Psoas muscle (tissue), 8 donors: ENCODE data around the gene ALDH1L2. TPM values are rescaled to one million over a fixed set of nuclear protein-coding genes. Genes with fewer than 3 reads are reported as not detected.
A peak's percentile ranks its signal among the peaks of the same experiment; 100 is the strongest.
"Not testable (repeated sequence)": the region's sequence is repeated elsewhere in the genome, so short reads cannot be mapped to it uniquely, and the experiment has no call there.

Source experiments
- ATAC-seq, 4 donors: fragments of 200-7000 bp; cut with Tn5 transposase; one replicate each; pipeline ENCODE4 v1.9.1; 2020; ENCODE audit warnings: moderate library complexity in 3 of 4, mild to moderate bottlenecking in 2 of 4
- DNase-seq, 2 donors: peaks; one replicate each; pipeline ENCODE4 v3.0.0-alpha.2; 2020
- H3K27ac ChIP-seq: fragments of 200-600 bp; one replicate; pipeline ENCODE4 v1.8.0; 2022
- H3K27me3 ChIP-seq, 3 donors: fragments of 200-600 bp in 1 of 3; one replicate each; pipeline versions ENCODE4 v1.6.1 to v1.8.0; 2013 to 2022; ENCODE audit warnings: low read length in 2 of 3, mild to moderate bottlenecking in 2 of 3, moderate library complexity in 1 of 3; ENCODE audit not compliant: insufficient read depth in 3 of 3
- H3K36me3 ChIP-seq, 2 donors: fragments of 200-600 bp in 1 of 2; one replicate each; pipeline versions ENCODE4 v1.6.1 to v1.8.0; 2013 to 2022; ENCODE audit warnings: low read depth in 1 of 2, mild to moderate bottlenecking in 1 of 2, moderate library complexity in 1 of 2; ENCODE audit not compliant: insufficient read depth in 1 of 2
- H3K4me1 ChIP-seq: fragments of 200-600 bp; one replicate; pipeline ENCODE4 v1.8.0; 2022
- H3K4me3 ChIP-seq: fragments of 200-600 bp; one replicate; pipeline ENCODE4 v1.8.0; 2022; ENCODE audit warnings: mild to moderate bottlenecking
- H3K9me3 ChIP-seq: fragments of 200-600 bp; one replicate; pipeline ENCODE4 v1.8.0; 2022
- WGBS, 3 donors: extraction: QIAGEN DNeasy Blood & Tissue Kit; methylation state at CpG; one replicate each; pipeline versions ENCODE4 v1.1.6 to v1.1.7; 2013; 5-methylcytosine and 5-hydroxymethylcytosine counted together
- intact Hi-C, 2 donors: fragments of 100-400 bp; cut with DNase I; formaldehyde crosslinking; loops; one replicate each; pipeline versions ENCODE4 v1.11.0 to v1.14.2; 2022
- polyA plus RNA-seq, 3 donors: library from polyadenylated mRNA; stranded (reverse); fragments of 200-250 nt; gene quantifications; one replicate each; pipeline ENCODE4 v1.2.3, GENCODE V29; 2013
- total RNA-seq, 4 donors: library from RNA; stranded (reverse); fragmentation: NEBNext Ultra II Directional in 2 of 4; extraction: Animal tissue kit (Norgen Biotek cat#: 25700) in 2 of 4; gene quantifications; one replicate each; pipeline versions ENCODE4 v1.2.1 to v1.2.4, GENCODE V29; 2021 to 2023
- TF ChIP-seq, protein P1 (sequence below): fragments of 200-600 bp; IDR thresholded peaks from one replicate; pipeline ENCODE4 v1.8.0; 2022; ENCODE audit warnings: antibody characterized with exemption
- donor health status: healthy with polysubstance abuse.
- donor health status: DM: no; HTN: no; CAD: no; lungs with moderate emphysema.
- donor health status: Bipolar disorder and iron deficiency.
- donor health status: healthy.
- donor health status: DM: yes; HTN: yes; CAD: no.
- donor health status: DM: no; HTN: no; CAD: no.
- donor health status: DM: no; HTN: no; CAD: no.
- donor health status: DM: yes; HTN: yes; CAD: no.

ALDH1L2 gene
- total and polyA plus RNA-seq, 7 donors = 0.14 to 3.1 (median 0.93) TPM

DNA sequence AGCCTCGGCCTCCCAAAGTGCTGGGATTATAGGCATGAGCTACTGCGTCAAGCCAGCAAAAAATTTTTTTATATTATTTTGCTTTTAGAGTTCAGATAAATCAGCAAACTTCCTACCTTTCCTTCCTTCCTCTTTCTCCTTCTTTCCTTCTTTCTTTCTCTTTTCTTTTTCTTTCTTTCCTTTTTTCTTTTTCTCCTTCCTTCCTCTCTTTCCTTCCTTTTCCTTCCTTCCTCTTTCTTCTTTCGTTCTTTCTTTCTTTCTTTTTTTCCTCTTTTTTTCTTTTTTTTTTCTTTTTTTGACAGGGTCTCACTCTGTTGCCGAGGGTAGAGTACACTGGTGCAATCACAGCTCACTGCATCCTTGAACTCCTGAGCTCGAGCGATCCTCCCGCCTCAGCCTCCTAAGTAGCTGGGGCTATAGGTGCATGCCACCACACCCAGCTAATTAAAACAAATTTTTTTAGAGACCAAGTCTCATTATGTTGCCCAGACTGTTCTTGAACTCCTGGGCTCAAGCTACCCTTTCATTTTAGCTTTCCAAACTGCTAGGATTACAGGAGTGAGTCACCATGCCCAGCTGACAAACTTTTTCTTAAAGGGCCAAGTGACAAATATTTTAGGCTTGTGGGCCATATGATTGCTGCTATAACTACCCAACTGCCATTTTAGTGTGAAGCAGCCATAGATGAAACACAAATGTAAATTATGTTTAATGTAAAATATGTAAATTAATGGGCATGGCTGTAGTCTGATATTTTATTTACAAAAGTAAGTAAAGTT, 16.1 kb upstream of the ALDH1L2 start:
- Histone ChIP-seq H3K4me3 (no peak overlapping the region), H3K36me3 (no peaks in the 10 kb centered on the region), H3K4me1 (no peaks in the 10 kb centered on the region), H3K9me3 (no peaks in the 10 kb centered on the region), H3K27me3 (peaks cover 0 to 2% (median 0%) of the 10 kb centered on the region in 3 donors), H3K27ac (no peak overlapping the region)
- ATAC-seq (peak in 2 of 4 donors; percentile 48 to 54), DNase-seq (no peak)
- intact Hi-C loops = no loop called here
- TF ChIP-seq, protein P1, sequence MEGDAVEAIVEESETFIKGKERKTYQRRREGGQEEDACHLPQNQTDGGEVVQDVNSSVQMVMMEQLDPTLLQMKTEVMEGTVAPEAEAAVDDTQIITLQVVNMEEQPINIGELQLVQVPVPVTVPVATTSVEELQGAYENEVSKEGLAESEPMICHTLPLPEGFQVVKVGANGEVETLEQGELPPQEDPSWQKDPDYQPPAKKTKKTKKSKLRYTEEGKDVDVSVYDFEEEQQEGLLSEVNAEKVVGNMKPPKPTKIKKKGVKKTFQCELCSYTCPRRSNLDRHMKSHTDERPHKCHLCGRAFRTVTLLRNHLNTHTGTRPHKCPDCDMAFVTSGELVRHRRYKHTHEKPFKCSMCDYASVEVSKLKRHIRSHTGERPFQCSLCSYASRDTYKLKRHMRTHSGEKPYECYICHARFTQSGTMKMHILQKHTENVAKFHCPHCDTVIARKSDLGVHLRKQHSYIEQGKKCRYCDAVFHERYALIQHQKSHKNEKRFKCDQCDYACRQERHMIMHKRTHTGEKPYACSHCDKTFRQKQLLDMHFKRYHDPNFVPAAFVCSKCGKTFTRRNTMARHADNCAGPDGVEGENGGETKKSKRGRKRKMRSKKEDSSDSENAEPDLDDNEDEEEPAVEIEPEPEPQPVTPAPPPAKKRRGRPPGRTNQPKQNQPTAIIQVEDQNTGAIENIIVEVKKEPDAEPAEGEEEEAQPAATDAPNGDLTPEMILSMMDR = no peak
- WGBS, 3 donors = 81 to 84% (median 84%) methylated on average over 7 of the region's 7 CpGs

DNA sequence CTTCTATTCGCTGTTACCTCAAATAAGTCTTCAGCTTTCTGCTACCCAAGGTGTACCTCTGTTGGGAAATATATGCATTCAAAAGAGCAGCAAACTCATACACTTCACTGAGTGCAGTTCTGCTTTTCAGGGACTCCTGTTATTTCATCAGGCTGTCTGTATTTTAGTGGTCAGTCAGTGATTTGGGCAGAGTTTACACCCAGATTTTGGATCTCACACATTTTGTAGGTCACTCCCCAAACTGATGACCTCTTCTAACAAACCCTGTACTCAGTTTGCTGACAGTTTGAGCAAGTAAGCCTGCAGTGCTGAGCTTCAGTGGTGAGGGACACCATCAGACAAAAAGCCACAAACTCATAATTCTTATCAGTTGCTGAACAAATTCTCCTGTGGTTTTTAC, 15.1 kb upstream of the ALDH1L2 start:
- TF ChIP-seq, protein P1 = no peak
- Histone ChIP-seq H3K27ac (no peak overlapping the region), H3K36me3 (no peaks in the 10 kb centered on the region), H3K9me3 (peaks cover 6% of the 10 kb centered on the region), H3K4me1 (no peaks in the 10 kb centered on the region), H3K27me3 (peaks cover 0 to 2% (median 0%) of the 10 kb centered on the region in 3 donors), H3K4me3 (no peak overlapping the region)
- WGBS, 3 donors = 93 to 100% (median 97%) methylated on average over 1 of the region's 1 CpG
- intact Hi-C loops = no loop called here
- DNase-seq (no peak), ATAC-seq (no peak)

DNA sequence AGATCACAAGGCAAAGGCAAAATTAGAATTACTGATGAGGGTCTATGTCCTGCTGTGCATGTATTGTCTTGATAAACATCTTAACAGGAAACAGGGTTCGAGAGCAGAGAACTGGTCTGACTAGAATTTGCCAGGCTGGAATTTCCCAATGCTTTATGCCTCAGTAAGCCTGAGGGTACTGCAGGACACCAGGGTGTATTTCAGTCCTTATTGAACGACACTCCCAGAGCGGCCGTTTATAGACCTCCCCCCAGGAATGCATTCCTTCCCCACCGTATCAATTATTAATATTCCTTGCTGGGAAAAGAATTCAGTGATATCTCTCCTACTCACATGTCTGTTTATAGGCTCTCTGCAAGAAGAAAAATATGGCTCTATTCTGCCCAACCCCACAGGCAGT, 11.1 kb upstream of the ALDH1L2 start:
- H3K4me3 ChIP-seq, H3K27ac ChIP-seq, DNase-seq, H3K9me3 ChIP-seq, intact Hi-C loops, ATAC-seq, H3K36me3 ChIP-seq, H3K4me1 ChIP-seq, H3K27me3 ChIP-seq: not testable (repeated sequence)
- 89 to 92% (median 91%) methylated on average over 5 of the region's 5 CpGs for WGBS, 3 donors

DNA sequence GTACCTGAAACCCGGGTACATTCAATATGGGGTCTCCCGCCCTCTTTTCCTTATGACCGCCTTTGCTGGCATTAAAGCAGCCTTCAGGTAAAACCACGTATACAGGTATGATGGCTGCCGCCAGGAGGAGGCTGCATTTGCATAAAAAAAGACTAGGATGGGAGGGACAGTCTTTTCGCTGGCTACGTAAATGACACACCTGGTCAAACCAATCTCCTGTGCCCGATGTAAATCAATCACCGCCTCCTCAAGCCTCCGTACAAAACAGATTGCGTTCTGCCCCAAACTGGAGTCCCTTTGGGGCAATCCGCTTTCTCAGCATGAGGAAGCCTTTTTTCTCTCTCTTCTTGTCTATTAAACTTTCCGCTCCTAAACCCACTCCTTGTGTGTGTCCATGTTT, 8.1 kb upstream of the ALDH1L2 start:
- ATAC-seq (no peak), DNase-seq (no peak)
- Histone ChIP-seq H3K27me3 (peaks cover 0 to 4% (median 0%) of the 10 kb centered on the region in 3 donors), H3K27ac (no peak overlapping the region), H3K4me3 (no peak overlapping the region), H3K9me3 (peaks cover 6% of the 10 kb centered on the region), H3K36me3 (no peaks in the 10 kb centered on the region), H3K4me1 (no peaks in the 10 kb centered on the region)
- intact Hi-C loops = no loop called here
- TF ChIP-seq, protein P1 = no peak
- WGBS, 3 donors = 46 to 49% (median 47%) methylated on average over 13 of the region's 13 CpGs

DNA sequence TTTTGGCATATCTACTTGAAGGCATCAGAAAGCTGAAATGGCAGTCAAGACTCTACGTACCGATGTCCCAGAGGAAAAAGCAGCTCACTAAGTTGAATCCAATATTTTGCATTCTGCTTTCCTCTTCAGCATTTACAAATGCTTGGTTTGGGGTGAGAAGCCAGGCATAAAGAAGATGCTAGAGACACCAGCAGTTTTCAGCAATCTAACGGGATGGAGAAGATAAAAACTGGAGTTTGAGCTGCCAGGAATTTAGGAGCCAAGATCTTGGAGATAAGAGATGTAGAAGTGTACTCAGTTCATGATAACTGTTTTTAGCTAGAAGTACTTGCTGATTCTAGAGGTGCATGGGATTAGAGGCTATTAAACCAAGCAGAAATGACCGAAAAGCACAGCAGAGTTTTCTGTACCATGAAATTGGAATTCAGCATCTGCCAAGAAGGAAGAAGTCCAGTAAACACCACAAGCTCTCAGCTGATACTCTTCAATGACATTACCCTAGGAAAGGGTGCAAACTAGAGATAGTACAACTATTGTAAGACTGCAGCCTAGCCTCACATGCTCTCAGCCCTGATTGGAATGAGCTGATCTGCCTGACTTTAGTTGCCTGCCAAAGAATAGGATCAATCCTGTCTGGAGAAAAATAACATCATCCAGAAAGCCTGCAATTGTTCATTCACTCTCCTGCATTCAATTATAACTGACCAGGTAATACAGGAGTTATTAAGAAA, 7.4 kb upstream of the ALDH1L2 start:
- no peak overlapping the region for H3K4me3 ChIP-seq
- no peak for DNase-seq
- 19 to 33% (median 25%) methylated on average over 4 of the region's 4 CpGs for WGBS, 3 donors
- H3K27me3 ChIP-seq = peaks cover 0 to 4% (median 0%) of the 10 kb centered on the region in 3 donors
- H3K4me1 ChIP-seq = no peaks in the 10 kb centered on the region
- peaks cover 6% of the 10 kb centered on the region for H3K9me3 ChIP-seq
- no peaks in the 10 kb centered on the region for H3K36me3 ChIP-seq
- ATAC-seq = no peak
- TF ChIP-seq, protein P1 = no peak
- intact Hi-C loops = no loop called here
- H3K27ac ChIP-seq = no peak overlapping the region
